Mammary microvascular endothelial cell (primary cell): Measurements from ENCODE around the gene MRPL10. TPM values are rescaled to one million over a fixed set of nuclear protein-coding genes. Genes with fewer than 3 reads are reported as not detected.

Experiments
- total RNA-seq: library from RNA; depleted of rRNA; stranded (reverse); fragments of >200 nt; gene quantifications from 2 replicates; pipeline ENCODE4 v1.2.3, GENCODE V29; 2015

MRPL10 gene
- 46.8 and 49.3 TPM in 2 replicates for total RNA-seq

GRCh38 chr17:47831003-47831933 is at the start of gene MRPL10, which contains the start of gene LRRC46:
TSS of gene MRPL10 (minus strand) at chr17:47831541. CDS start at chr17:47831511, 30 bp downstream.
TSS of gene LRRC46 (plus strand) at chr17:47831670. CDS start at chr17:47831990, 320 bp downstream.

GRCh38 chr17:47850692-47851573 is 19.6 kb upstream of the MRPL10 start, which contains the start of gene SP6:
TSS of gene SP6 (minus strand) at chr17:47851163. CDS start at chr17:47848429, 2,734 bp downstream.

GRCh38 chr17:47840742-47841487 is 9.6 kb upstream of the MRPL10 start, which contains the start of gene SCRN2:
TSS of gene SCRN2 (minus strand) at chr17:47841273. CDS start at chr17:47840843, 430 bp downstream.

GRCh38 chr17:47821424-47822391 is 9.6 kb downstream of the MRPL10 start, which contains the start of gene OSBPL7:
TSS of gene OSBPL7 (minus strand) at chr17:47821794. CDS start at chr17:47820278, 1,516 bp downstream.

Other genes starting within 250 kb of the MRPL10 start
- gene KPNB1, start 181.6 kb downstream of the MRPL10 start, total RNA-seq = 382 and 396 TPM in 2 replicates
- 10.1 and 14.8 TPM in 2 replicates for gene TBKBP1, start 137.4 kb downstream of the MRPL10 start, total RNA-seq
- not detected in 2 replicates for gene TBX21, start 98.3 kb downstream of the MRPL10 start, total RNA-seq
- gene OSBPL7, start 9.7 kb downstream of the MRPL10 start, total RNA-seq = 8.8 and 11.9 TPM in 2 replicates
- 0.10 TPM in 1 of 2 replicates, not detected in the other for gene LRRC46, start 129 bp upstream of the MRPL10 start, total RNA-seq
- 16.9 and 25.1 TPM in 2 replicates for gene SCRN2, start 9.7 kb upstream of the MRPL10 start, total RNA-seq
- 3.1 and 5.1 TPM in 2 replicates for gene SP6, start 19.6 kb upstream of the MRPL10 start, total RNA-seq
- gene SP2, start 64.7 kb upstream of the MRPL10 start, total RNA-seq = 2.9 and 5.1 TPM in 2 replicates
- 34.5 and 39.0 TPM in 2 replicates for gene PNPO, start 110.0 kb upstream of the MRPL10 start, total RNA-seq
- not detected in 2 replicates for gene PRR15L, start 126.3 kb upstream of the MRPL10 start, total RNA-seq
- gene CDK5RAP3, start 139.6 kb upstream of the MRPL10 start, total RNA-seq = 60.9 and 61.5 TPM in 2 replicates
- gene COPZ2, start 206.3 kb upstream of the MRPL10 start, total RNA-seq = 15.3 and 15.9 TPM in 2 replicates
- gene NFE2L1, start 216.8 kb upstream of the MRPL10 start, total RNA-seq = 100 and 105 TPM in 2 replicates